Hepatocyte (in vitro differentiated cells): ENCODE data around the gene HGD.

ENCODE experiments used
- EZH2 ChIP-seq: fragments of 200-600 bp; sonication (generic); IDR thresholded peaks from 2 replicates; pipeline ENCODE4 v1.6.1; 2016; ENCODE audit warnings: antibody characterized with exemption, mild to moderate bottlenecking, borderline replicate concordance
- EZH2phosphoT487 ChIP-seq: fragments of 200-600 bp; sonication (generic); IDR thresholded peaks from one replicate; pipeline ENCODE4 v1.6.1; 2018; ENCODE audit warnings: antibody characterized with exemption, mild to moderate bottlenecking, low read depth, moderate library complexity; ENCODE audit not compliant: unreplicated experiment, severe bottlenecking
- TF ChIP-seq, protein P1 (sequence below): fragments of 200-600 bp; sonication (generic); IDR thresholded peaks from 2 replicates; pipeline ENCODE4 v1.5.1; 2016; ENCODE audit warnings: antibody characterized with exemption, mild to moderate bottlenecking; ENCODE audit not compliant: poor library complexity

DNA sequence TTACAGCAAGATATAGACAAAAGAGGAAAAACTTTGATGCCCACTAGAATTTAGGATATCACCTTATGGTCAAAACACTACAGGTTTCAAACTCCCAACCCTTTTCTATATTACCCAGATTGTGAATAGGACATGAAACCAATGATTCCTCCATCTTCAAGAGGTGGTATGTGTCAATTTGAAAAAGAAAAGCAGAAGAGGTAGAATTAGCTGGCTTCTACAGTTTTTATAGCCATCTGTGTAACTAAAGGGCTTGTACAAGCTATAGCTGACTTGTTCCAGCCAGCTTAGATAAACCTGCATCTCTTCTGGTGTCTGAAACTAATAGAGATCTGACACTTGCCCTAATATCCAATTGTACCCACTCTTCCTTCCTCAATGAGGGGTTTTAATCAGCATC, 24.9 kb upstream of the HGD start:
- TF ChIP-seq, protein P1, sequence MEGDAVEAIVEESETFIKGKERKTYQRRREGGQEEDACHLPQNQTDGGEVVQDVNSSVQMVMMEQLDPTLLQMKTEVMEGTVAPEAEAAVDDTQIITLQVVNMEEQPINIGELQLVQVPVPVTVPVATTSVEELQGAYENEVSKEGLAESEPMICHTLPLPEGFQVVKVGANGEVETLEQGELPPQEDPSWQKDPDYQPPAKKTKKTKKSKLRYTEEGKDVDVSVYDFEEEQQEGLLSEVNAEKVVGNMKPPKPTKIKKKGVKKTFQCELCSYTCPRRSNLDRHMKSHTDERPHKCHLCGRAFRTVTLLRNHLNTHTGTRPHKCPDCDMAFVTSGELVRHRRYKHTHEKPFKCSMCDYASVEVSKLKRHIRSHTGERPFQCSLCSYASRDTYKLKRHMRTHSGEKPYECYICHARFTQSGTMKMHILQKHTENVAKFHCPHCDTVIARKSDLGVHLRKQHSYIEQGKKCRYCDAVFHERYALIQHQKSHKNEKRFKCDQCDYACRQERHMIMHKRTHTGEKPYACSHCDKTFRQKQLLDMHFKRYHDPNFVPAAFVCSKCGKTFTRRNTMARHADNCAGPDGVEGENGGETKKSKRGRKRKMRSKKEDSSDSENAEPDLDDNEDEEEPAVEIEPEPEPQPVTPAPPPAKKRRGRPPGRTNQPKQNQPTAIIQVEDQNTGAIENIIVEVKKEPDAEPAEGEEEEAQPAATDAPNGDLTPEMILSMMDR, result no peak
- TF ChIP-seq EZH2phosphoT487 (no peak), EZH2 (no peak)
